IMR-90 (cell line): Measurements from ENCODE around the gene OSTF1.

Experiments
- POLR2A ChIP-seq: IDR thresholded peaks from 2 replicates; pipeline ENCODE4 v1.6.1; 2012; ENCODE audit warnings: mild to moderate bottlenecking, low read depth, low read length
- RFX5 ChIP-seq: IDR thresholded peaks from 2 replicates; pipeline ENCODE4 v1.8.0; 2012; ENCODE audit warnings: low read depth, mild to moderate bottlenecking, low read length, moderate library complexity
- TF ChIP-seq, protein P1 (sequence below): conservative IDR thresholded peaks from 2 replicates; pipeline ENCODE4 v1.5.1; 2012; ENCODE audit warnings: mild to moderate bottlenecking, low read depth, low read length, improper control_type of control experiment

DNA sequence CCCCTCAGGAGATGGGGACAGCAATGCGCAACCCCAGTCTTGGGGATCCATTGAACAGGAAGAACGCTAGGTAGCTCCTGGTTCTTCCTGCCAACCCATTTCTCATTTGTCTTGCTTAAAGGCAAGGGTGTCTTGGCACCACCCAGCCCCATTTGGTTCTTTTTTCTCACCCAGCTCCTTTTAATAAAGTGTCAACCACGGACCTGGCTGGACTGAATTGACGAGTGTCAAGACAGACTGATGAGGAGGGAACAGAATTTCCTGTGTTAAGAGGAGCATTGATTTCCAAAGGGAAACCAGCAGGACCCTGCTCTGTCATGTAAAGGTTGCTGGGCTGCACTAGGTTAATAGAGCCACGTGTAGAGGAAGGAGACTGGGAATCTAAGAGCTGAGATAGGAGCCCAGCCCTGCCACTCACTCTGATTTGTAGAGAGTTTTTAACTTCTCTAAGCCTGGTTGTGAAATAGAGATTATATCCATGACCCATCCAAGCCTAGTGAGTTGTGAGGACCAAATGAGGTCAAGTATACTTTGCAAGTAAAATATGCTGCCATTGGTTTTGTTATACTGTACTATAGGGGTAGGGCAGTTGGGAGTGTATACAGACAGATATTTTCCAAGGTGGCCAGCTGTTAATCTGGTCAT, 33.7 kb downstream of the OSTF1 start:
- TF ChIP-seq POLR2A (no peak), RFX5 (no peak)
- TF ChIP-seq, protein P1, sequence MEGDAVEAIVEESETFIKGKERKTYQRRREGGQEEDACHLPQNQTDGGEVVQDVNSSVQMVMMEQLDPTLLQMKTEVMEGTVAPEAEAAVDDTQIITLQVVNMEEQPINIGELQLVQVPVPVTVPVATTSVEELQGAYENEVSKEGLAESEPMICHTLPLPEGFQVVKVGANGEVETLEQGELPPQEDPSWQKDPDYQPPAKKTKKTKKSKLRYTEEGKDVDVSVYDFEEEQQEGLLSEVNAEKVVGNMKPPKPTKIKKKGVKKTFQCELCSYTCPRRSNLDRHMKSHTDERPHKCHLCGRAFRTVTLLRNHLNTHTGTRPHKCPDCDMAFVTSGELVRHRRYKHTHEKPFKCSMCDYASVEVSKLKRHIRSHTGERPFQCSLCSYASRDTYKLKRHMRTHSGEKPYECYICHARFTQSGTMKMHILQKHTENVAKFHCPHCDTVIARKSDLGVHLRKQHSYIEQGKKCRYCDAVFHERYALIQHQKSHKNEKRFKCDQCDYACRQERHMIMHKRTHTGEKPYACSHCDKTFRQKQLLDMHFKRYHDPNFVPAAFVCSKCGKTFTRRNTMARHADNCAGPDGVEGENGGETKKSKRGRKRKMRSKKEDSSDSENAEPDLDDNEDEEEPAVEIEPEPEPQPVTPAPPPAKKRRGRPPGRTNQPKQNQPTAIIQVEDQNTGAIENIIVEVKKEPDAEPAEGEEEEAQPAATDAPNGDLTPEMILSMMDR, result no peak
